CD4-positive, alpha-beta T cell treated with Interleukin-4 for 4 hours (primary cell): ENCODE measurements around the gene ERC1.

Source experiments
- DNase-seq: peaks from one replicate; pipeline ENCODE4 v3.0.0-alpha.2; 2020

Gene ERC1

GRCh38 chr12:1525858-1526257 is 534.8 kb downstream of the ERC1 start:
- no peak for DNase-seq

DNA sequence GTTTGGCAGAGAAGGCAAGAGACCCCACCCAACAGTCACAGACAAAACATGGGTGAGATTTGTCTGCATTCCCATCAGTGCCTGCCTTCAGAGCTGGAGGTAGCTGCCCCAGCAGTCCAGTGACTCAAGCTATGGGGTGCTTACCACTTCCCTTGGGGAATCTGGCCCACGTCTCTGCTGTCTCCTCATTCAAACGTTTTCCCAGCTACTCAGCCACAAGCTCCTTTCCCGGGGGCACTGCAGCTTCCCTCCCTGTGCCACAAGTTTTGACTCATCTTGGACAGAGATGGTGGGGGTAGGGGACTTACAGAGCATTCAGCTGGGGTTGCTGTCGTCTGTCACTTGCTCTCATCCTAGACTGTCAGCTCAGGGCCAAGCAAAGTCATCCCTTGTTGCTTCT is 536.8 kb downstream of the ERC1 start:
- no peak for DNase-seq

GRCh38 chr12:1528791-1529190 is 537.8 kb downstream of the ERC1 start:
- no peak for DNase-seq

DNA sequence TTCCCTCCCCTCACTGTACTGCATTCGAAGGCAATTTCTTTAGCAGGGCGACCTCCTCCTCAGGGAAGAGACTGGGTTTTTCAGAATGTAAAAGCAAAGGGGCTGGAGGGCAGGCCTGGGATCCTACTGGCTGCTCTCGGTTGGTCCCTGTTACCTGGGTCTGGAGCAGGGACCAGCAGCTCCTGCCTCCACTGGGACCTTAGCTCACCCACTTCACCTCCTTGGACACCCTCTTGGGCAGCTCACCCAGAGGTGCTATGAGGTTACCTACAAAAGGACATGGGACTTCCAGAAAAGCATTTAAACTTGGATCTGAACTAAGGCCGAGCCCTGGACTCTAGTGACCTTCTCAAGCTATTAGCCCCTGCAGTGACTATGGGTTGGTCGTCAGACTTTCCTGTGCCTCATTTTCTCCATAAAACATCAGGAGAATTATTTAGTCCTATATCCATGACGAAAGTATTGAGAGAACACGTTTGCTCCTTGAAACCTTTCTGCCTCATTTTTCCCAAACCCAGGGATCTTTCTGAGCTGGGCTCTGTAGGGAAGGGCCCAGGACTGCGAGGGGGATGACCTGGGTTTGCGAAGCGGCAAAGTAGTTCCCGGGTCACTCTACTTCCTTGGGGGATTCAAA is 538.3 kb downstream of the ERC1 start:
- DNase-seq: no peak

DNA sequence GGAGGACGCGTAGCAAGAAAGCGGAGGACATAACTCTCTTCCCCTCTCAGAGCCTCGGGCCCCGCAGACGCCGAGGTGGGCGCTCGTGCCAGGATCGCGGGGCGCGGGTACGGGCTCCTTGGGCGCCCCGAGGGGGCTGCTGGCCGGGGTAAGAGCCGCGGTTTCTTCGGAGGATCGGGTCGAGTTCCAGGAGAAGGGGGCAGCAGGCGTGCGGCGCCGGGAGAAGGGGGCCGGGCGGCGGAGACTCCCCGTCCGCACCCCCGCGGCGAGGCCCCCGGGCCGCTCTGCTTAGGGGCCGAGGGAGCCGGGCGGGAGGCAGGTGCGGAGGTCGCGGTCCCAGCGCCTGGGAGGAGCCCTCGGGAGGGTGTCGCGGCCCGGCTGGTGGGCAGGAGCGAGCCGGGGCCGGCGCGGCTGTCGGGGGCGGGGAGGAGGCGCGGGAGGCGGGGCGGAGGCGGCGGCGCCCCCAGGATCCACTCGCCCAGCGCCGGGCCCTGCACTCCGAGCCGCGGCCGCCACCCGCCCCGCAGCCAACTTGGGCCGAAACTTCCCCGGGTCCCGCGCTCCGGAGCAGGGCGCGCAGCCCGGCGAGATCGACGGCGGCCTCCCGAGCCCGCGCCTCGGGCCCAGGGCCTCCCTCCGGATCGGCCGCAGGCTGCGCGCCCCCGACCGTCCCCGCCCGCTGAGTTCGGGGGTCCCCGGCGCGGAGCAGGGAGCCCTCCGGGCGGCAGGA is 539.0 kb downstream of the ERC1 start:
- no peak for DNase-seq

DNA sequence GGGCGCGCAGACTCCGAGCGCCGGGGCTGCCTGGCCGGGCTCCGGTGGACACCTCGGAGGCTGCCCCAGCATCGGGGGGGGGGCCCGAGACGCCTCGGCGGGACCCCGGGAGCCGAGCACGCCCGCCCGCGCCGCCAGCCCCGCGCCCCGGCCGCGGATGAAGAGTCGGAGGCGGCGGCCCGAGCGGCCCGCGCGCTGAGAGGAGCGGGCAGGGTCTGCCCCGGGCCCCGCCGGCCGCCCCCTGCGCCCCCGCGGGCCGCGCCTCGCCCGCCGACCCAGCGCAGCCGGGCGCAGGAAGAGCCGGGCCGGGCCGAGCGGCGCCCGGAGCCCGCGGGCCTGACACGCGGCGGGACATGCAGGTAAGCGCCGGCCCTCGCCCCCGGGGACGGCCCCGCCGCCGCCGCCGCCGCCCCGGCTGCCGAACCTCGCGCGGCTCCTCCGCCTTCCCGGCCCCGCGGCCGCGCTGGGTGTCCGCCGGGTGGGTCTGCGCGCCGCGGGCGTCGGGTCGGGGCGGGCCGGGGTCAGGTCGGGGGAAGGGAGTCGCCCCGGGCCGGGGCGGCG is 539.6 kb downstream of the ERC1 start:
- DNase-seq: no peak

- no peak for DNase-seq
These were observed 540.2 kb downstream of the ERC1 start for GRCh38 chr12:1531153-1531653.

GRCh38 chr12:1531654-1532374 is 540.8 kb downstream of the ERC1 start:
- no peak for DNase-seq

- no peak for DNase-seq
These were observed 541.5 kb downstream of the ERC1 start for GRCh38 chr12:1532375-1533165.

DNA sequence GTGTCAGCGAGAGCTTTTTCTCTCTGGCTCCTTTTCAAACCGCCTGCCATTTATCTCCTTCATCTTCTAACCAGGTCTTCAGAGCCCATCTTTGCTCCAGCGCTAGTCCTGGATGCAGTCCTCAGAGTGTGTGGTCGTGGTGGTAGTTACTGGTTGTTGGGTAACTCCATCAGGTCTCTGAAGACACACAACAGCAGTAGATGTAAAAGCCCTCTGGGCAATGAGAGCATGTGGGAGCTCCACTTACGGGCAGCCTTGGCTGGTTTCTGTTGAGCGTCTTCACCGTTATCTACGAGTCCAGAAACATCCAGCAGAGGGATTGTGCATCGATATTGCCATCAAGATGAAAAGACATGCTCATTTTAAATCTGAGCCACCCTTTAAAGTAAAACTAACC is 542.2 kb downstream of the ERC1 start:
- peak; percentile 29 for DNase-seq

GRCh38 chr12:1533602-1534304 is 542.7 kb downstream of the ERC1 start:
- DNase-seq: peak; percentile 31

DNA sequence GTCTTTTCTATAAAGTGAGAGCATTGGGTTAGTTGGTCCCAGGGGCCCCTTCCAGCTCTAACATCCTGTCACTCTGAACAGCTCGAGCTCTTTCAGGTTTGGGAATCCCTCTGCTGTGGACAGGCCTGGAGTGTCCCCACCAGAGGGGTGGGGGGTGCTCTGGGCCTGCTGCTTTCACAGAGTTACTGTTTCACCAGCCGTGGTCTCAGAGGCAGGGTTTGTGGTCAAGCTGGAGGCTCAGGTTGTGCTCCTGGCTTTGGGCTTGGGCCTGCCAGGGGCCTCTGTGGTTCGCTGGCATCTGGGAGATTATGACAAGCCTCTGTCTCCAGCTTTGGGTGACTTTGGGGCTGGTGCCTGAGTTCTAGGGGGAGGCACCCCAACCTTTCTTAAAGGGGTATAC is 543.7 kb downstream of the ERC1 start:
- no peak for DNase-seq

- no peak for DNase-seq
These were observed 545.8 kb downstream of the ERC1 start for GRCh38 chr12:1536817-1537216.

DNA sequence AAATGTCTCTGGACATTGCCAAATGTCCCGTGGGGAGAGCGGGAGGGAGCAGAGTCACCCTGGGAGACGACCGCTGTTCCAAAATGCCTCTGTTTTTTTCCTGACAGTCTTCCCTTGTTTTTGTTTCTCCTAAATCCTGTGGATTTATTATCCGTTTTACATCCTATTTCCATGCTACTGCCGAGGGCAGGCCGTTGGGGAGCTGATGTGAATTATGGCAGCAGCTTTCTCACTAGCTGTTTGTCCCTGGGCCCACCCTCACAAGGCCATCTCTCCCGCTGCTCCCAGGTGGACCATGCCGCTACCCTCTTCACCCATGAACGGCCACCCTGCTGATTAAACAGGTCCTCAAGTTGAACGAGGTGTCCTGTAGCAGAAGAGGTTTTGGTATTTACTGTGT is 548.1 kb downstream of the ERC1 start:
- no peak for DNase-seq

DNA sequence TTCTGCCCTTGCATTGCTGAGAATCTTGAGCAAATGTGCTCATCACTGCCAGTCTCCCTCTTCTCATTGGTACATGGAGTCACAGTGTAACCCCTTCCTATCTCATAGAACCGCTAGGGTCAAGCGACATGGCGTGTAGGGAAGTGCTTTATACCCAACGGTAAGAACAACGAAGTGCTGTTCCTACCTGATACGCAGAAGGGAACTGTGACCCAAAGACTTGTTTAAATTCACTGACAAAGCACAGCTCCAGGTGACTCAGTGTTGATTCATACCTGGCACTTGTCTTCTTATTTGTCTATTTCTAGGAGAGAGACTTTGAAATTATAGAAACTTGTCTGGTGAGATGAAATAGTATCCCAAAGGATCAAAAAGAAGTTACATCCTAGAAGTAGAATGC is 549.7 kb downstream of the ERC1 start:
- DNase-seq: no peak

GRCh38 chr12:1542599-1542998 is 551.6 kb downstream of the ERC1 start:
- DNase-seq: no peak

DNA sequence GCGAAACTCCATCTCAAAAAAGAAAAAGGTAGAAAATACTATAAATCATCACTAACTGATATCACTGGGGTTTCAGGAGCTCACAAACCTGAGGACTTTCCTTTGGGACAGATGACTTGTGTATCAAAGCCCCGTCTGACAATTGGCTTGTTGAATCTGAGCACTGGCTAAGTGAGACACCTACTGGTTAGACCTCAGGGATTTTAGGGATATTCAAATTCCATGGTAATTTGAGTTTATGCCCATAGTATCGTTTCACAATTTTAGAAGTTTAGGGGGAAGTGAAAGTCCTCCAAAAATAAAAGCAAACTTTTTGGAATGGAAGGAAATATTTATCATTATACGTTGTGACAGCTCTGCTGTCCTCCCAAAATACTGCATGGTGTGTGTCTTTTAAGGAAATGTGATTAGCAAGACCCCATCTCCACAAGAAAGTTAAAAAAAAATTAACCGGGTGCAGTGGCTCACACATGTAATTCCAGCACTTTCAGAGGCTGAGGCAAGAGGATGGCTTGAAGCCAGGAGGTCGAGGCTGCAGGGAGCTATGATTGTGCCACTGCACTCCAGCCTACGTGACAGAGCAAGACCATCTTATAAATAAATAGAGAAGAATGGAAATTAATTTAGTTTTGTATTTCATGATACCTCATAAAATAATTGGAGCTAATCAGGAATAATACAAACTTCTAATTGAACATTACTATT is 554.1 kb downstream of the ERC1 start:
- no peak for DNase-seq
